PC-9 (cell line): Measurements from ENCODE around the gene SPEN.

Experiments
- CTCF ChIP-seq: fragments of 200-600 bp; sonication (generic); conservative IDR thresholded peaks from 2 replicates; pipeline ENCODE4 v1.6.1; 2017; ENCODE audit warnings: mixed run types, antibody characterized with exemption, mild to moderate bottlenecking, moderate library complexity
- EZH2 ChIP-seq: fragments of 200-600 bp; sonication (generic); IDR thresholded peaks from 2 replicates; pipeline ENCODE4 v1.8.0; 2017; ENCODE audit warnings: antibody characterized with exemption, low read depth

- TF ChIP-seq EZH2 (no peak), CTCF (no peak)
Measured at GRCh38 chr1:15941044-15941840, 93.7 kb downstream of the SPEN start.
